Epidermal melanocyte (primary cell): ENCODE measurements around the gene EIF2B4.
A peak's percentile ranks its signal among the peaks of the same experiment; 100 is the strongest.
"Not testable (repeated sequence)": the region's sequence is repeated elsewhere in the genome, so short reads cannot be mapped to it uniquely, and the experiment has no call there.

Experiments
- DNase-seq: peaks from one replicate; pipeline ENCODE4 v3.0.0; 2011; ENCODE audit warnings: low spot score; ENCODE audit not compliant: insufficient read length

The EIF2B4 gene

DNA sequence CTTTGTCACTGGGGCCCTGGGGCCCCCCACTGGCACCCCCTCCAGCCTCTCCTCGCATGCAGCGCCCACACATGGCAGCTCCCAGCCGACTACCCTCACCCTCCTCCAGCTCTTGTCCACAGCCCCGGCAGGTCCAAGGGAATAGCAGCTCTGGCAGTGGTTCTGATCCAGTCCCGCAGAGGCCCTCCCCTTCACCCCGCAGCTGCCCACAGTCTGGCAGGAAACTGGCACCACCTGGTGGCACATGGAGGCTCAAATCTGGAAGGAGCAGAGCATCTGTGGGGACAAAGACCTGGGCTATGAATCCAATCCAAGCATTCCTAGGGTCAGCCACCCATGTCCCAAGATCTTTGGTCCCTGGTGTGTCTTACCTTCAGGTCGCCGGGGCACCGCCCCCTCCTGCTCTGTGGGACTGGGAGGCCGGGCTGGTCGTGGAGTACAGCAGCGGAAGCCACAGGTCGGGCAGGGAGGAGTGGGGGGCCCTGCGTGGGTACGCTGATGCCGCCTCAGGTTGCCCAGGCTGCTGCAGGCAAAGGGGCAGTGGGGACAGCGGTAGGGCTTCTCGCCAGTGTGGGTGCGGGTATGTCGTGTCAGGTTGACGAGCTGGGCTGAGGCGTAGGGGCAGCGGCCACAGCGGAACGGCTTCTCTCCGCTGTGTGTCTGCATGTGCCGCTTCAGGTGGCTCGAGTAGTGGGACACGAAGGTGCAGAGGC, 8.1 kb upstream of the EIF2B4 start:
- DNase-seq, result no peak

DNA sequence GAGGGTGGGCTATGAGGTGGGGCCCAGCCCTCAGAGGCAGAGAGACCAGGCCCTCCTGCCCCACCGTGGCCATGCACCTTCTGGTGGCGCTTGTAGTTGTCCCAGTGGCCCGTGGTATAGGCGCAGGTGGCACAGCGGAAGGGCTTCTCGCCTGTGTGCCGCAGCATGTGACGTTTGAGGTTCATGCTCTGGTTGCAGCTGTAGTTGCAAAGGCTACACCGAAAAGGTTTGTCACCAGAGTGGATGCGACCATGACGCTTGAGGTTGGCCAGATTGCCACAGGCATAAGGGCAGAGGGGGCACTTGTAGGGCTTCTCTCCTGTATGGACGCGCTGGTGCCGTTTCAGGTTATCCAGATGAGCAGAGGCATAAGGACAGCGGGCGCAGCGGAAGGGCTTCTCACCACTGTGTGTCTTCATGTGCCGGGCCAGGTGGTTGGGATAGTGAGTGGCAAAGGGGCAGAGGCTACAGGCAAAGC, 7.5 kb upstream of the EIF2B4 start:
- no peak for DNase-seq

DNA sequence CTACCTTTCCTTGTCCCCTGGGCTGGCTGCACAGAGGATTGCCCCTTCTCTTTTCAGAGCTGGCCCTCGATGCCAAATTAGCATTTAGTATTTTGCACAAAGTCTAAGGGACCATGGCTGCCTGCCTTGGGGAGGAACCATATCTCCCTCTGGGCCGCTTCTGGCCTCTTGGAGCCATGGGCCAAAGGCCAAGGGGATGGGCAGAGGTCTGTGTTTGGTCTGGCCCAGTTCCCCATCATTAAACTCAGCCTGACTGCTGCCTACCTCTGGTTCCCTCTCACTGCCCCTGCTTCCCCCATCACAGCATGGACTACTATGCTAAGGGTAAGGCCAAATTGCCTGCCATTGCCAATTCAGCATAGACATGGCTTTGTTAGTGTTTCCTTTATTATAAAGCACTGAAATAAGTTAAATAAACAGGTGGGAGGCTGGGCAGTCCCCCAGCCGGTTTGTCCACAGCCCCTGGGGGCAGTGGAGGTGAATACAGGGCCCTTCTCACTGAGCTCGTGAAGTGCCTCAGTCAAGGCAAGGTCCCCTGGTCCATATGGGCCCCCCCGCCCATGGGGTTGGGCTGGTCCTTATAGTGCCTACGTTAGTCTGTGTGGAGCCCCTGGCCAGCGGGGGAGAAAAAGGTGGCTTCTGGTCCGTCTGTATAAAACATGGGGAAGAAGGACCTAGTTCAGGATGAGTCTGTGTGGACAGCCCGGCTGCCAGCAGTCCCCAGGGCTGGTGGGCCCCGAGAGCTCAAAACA, 6.9 kb upstream of the EIF2B4 start:
- DNase-seq, result no peak

DNA sequence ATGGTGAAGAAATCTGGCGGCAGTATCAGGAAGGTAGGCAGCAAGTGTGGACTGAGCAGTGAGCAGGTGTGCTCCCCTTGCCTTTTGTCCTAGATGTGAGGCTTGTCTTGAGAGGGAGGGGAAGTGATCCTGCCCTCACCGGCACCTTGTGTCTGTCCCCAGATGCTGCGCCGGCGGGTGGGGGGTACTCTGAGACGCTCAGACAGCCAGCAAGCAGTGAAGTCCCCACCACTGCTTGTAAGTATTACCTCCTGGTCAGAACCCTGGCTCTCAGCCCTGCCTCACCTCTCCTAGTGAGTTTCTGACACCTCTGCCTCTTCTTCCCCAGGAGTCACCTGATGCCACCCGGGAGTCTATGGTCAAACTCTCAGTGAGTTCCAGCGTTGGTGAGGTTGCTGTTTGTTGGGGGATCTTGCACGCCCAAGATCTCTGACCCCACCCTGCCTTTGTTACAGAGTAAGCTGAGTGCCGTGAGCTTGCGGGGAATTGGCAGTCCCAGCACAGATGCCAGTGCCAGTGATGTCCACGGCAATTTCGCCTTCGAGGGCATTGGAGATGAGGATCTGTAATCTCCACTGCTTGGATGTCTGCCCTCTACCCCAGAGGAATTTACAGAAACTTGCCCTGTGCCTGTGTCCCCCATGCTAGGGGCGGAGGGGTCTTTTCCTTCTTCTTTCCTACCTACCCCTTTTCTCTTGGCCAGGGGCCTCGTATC, 6.2 kb upstream of the EIF2B4 start:
- no peak for DNase-seq

DNA sequence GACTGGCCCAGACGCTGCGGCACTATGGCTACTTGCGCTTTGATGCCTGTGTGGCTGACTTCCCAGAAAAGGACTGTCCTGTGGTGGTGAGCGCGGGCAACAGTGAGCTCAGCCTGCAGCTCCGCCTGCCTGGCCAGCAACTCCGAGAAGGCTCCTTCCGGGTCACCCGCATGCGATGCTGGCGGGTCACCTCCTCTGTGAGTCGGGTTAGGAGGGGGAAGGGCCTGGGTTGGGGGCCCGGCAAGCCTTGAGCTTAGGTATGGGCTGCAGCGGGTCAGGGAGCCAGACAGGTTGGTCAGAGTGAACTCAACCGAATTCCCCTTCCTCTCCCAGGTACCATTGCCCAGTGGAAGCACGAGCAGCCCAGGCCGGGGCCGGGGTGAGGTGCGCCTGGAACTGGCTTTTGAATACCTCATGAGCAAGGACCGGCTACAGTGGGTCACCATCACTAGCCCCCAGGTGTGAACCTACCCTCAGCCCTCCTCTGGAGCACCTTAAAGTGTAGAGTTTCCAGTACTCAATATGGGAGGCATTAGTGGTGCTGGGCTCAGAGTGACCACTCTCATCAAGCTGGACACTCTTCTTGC, 5.5 kb upstream of the EIF2B4 start:
- no peak for DNase-seq

DNA sequence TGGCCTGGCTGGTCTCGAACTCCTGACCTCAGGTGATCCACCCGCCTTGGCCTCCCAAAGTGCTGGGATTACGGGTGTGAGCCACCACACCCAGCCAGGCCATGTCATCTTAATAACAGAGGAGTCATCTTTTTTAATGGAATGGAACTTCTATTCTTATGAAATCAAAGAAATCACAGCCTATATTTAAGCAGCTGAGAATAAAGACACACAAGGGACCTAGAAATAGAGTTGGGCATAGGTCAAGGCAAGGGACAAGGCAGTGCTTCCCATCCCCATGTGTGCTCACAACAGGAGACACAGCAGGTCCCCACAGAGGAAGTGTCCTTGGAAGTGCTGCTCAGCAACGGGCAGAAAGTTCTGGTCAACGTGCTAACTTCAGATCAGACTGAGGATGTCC, 3.4 kb upstream of the EIF2B4 start:
- DNase-seq, result no peak

DNA sequence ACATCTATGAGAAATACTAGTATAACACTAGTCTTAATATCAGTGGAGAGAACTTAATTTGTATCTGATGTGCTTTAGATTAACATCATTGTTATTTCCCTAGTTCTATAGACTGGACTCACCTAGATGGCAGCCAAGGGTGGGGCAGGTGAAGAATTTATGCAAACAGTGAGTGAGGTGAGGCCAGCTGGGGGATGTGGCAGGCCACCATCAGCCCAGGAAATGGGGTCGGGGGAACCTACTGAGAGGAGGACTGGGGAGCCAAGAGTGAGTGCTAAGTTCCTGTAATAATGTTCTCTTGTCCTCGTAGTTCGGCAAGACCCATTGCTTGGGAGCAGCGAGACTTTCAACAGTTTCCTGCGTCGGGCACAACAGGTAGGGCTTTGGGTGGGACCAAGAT, 2.8 kb upstream of the EIF2B4 start:
- DNase-seq, result no peak

DNA sequence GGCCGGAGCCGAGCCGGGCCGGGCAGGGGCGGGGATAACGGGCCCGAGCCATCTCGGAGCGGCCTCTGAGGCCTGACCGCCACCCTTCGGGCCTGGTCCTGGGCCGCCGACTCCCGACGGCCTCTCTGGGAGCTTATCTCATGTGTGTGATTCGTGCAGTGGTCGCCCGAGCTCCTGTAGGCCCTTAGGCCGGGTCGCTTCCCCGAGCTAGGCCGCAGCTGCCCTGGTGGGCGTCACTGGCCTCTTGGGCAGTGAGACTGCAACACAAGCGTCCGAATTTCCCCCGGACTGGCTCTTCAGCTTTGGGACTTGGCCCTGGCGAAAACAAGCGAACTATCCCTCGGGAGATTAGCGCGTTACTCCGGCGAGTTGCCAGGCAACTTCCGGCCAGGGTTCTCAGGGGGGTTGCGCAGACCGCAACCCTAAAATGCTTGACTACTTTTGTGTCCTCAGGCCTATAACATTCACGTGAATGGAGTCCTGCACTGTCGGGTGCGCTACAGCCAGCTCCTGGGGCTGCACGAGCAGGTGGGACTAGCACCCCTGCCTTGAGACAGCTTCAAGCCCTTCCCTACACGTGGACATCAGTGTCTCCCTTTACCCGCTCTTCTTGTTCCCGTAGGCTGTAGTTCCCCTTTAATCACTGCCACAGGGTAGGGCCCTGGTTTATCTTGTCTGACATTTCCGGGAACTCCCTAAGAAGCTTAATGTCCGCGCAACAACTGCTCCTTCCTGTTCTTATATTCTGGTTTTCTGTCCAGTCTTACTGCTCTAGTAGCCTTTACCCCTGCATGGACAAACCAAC, 880 bp upstream of the EIF2B4 start:
- no peak for DNase-seq

DNA sequence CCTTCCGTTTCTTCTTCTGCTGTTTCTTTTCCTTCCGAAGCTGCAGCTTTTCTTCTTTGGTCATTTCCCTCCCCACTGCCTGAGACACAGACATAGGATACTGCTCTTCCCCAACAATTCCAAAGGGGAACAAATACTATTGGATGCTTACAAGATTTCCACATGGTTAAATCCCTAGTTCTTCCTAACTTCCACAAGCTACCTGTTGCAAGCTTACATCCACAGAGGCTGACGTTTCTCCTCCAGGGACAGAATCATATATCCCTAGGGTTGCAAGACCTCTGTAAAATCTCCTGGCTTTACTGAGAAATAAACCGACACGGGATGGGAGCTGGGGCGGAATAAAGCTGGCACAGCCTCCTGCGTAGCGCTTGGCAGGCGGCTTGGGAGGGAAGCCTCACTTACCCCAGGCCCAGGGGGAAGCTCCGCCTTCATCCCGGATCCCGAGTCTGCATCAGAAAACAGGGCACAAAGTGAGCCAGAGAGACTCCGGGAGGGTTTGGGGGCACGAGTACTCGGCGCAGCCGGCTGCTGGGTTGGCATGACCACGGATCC, 590 bp downstream of the EIF2B4 start:
- DNase-seq, result peak; percentile 88

DNA sequence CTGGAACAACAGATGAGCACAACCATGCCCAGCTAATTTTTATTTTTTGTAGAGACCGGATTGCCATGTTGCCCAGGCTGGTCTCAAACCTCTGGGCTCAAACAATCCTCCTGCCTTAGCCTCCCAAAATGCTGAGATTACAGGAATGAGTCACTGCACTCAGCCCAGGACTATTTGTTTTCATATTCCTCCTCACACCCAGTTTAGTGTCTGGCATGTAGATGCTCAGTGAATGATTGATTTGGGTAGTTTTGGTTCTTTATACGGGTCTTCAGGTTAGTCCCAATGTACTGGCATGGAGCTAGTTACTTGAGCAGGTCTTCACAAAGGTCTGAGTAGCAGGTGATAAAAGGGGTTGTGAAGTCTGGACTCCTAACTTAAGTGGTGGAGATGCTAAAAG, 6.2 kb downstream of the EIF2B4 start:
- no peak for DNase-seq

DNA sequence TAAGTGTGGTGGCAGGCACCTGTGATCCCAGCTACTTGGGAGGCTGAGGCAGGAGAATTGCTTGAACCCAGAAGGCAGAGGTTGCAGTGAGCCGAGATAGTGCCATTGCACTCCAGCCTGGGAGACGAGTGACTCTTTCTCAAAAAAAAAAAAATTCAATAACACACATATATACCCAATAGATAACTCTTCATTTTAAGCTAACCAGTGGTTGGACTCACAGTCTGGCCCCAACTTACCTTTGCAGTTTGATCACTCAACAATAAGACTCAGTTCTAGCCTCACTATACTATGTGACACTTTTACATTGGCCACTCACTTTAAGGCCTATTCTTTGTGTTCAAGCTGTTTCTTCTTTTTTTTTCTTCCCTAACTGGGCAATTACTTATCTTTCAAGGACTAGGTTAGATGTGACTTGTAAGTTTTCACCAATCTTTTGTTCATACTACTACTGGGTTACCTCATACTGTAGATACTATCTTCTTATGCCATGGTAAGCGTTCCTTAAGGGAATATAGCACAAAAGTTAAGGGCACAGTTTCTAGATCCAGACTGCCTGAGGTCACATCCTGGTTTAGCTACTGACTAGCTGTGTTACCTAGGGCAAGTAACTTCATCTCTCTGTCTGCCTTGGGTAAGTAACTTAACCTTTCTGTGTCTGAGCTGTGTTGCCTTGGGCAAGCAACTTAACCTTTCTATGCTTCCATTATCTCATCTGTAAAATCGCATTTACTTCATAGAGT, 7.3 kb downstream of the EIF2B4 start:
- DNase-seq, result no peak

DNA sequence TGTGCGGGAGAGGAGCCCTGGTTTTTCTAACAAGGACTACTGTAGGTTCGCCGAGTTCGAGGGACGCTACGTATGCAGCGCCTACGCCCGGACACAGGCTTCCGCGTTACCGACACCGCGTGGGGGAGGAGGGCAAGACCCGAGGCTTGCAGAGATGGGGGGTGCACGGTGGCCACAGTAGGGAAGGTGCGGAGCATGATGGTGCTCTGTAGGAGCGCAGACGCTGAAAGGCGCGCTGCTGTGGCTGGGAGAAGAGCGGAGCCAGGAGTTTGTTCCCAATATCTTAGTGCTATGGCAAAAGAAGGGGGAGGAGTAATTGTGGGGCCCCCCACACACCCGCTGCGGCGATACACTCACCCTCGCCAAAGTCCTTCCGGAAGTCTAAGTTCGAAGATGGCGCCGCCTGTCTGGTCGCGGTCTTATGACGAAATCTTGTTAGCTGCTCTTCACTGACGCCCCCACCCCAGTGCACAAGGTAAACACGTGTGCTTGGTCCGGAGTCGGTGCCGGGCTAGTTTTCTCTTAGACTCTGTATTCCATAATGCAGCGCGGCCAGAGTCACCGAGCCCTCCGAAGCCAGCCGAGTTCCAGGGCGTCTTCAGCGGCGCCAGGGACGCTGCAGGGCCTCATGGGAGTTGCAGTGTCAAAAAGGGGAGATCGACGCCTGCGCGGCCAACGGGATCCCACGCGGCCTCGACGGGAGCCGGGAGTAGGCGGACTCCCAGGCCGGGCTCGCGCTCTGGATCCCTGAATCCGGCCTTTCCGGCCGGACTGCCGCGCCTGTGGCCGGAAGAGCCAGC, 13.6 kb downstream of the EIF2B4 start, which contains the start of gene GTF3C2:
GTF3C2 (minus strand) TSS at position 383 of the 800 bp plus-strand sequence. CDS start 13,210 bp downstream, outside the sequence.
- DNase-seq, result peak; percentile 89

DNA sequence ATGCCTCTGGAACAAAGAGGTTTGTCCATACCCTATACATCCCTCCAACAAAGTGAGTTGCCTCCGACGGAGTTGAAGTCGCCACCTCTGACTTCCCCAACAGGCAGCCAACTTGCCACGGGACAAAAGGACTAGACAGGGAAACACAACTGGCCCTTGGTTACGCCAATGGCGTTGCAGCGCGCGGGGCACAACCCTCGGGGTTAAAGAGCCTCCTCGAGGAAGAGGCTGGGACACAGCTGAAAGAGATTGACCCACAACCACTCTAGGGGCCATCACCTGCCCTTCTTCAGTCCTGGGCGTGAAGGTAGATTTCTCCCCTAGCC, 14.1 kb downstream of the EIF2B4 start:
- DNase-seq, result no peak

DNA sequence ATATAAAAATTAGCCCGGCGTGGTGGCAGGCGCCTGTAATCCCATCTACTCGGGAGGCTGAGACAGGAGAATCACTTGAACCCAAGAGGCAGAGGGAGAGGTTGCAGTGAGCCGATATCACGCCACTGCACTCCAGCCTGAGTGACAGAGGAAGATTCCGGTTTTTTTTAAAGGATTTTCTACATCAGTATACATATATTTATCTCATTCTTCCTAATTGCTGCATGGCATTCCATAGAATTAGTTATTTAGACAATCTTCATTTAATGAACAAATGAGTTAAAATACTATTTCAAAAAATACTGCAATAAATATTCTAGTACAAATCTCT, 15.6 kb downstream of the EIF2B4 start:
- DNase-seq, result no peak

DNA sequence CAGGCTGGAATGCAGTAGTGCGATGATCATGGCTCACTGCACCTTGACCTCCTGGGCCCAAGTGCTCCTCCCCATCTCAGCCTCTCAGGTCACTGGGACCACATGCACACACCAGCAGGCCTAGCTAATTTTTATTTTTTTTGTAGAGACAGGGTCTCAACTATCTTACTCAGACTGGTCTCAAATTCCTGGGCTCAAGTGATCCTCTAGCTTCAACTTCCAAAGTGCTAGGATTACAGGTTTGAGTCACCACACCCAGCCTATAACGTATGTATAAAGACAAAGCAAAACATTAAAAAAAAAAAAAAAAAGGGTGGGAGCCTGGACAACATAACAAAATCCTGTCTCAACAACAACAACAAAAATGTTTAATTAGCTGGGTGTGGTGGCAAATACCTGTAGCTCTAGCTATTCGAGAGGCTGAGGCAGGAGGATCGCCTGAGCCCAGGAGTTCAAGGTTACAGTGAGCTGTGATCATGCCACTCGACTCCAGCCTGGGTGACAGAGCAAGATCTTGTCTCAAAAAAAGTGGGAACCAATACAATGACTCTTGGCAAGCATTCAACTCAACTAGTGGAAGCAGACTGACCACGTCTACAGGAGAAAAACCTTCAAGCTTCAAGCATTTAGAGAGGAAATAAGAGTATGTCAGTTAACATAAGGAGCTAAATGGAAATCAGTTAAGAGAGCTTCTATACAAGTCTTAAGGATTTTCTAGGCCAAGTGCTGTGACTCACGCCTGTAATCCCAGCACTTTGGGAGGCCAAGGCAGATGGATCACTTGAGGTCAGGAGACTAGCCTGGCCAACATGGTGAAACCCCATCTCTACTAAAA, 16.2 kb downstream of the EIF2B4 start:
- DNase-seq, result no peak

DNA sequence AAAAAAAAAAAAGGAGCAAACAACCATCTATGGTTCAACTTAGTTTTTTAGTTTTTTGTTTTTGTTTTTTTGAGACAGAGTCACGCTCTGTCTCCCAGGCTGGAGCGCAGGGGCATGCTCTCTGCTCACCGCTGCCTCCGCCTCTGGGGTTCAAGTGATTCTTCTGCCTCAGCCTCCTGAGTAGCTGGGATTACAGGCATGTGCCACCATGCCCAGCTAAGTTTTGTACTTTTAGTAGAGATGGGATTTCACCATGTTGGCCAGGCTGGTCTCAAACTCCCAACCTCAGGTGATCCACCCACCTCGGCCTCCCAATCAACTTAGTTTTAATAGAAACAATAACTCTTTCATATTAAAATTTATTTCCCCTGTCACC, 16.8 kb downstream of the EIF2B4 start:
- not testable (repeated sequence) for DNase-seq

DNA sequence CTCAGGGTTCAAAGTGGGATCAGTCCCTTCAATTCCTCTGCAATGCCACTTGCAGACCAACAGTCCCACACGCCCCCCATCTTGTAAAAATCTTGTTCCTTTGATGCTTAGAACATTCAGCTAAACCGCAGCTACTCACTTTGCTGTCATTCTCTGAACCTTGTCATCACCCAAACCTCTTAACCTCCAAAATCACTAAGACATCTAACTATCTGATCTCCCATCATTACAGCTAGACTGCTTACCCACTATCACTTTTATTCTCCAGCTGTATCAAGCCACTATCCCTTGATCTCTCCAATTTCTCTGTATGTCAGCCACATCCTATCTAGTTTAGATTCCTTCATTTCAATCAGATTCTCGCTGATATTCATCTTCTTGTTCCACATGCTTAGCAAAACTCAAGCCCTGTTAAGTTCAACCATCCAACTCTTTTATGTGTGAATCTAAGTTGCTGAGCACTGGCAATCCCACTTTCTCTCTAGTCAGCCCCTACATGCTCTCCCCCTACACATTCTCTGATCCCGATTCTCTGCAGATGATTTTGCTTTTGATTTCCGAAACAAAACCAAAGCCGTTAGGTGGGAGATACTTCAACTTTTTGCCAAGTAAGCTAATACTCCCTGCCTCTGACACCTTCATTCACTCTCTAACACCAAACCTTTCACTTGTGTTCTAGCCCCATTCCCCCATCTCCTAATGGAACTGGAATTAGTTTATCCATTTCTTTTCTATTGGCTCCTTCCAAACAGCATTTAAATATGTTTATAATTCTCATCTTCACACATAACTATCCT, 18.1 kb downstream of the EIF2B4 start:
- DNase-seq, result no peak
